OCI-LY3 (cell line): ENCODE data around the gene CAMSAP2.

Source experiments
- H2AFZ ChIP-seq: fragments of 200-600, 300-600 bp; shearing (Covaris generic); 2 replicates; pipeline ENCODE4 v1.6.0; 2014; ENCODE audit warnings: antibody characterized with exemption, low read depth, low read length
- H3K27ac ChIP-seq: fragments of 200-600, 300-600 bp; sonication (generic); 2 replicates; pipeline ENCODE4 v1.5.1; 2014; ENCODE audit warnings: mild to moderate bottlenecking, low read length, moderate library complexity, mixed read lengths
- H3K27me3 ChIP-seq: fragments of 200-600, 300-600 bp; sonication (generic); 2 replicates; pipeline ENCODE4 v1.6.1; 2014; ENCODE audit warnings: low read depth, low read length, mixed read lengths
- H3K36me3 ChIP-seq: fragments of 200-600, 300-600 bp; sonication (generic); replicated peaks from 2 replicates; pipeline ENCODE3; 2014; ENCODE audit warnings: low read depth, low read length, mixed read lengths
- H3K4me1 ChIP-seq: fragments of 300-600, 200-600 bp; sonication (generic); 2 replicates; pipeline ENCODE4 v1.6.1; 2014; ENCODE audit warnings: low read length, mixed read lengths
- H3K4me2 ChIP-seq: fragments of 200-600, 300-600 bp; sonication (generic); 2 replicates; pipeline ENCODE4 v1.6.1; 2014; ENCODE audit warnings: low read length, mixed read lengths
- H3K4me3 ChIP-seq: fragments of 300-600, 200-600 bp; sonication (generic); 2 replicates; pipeline ENCODE4 v1.5.1; 2014; ENCODE audit warnings: antibody characterized with exemption, mild to moderate bottlenecking, low read length, moderate library complexity
- H3K79me2 ChIP-seq: fragments of 300-600, 200-600 bp; shearing (Covaris generic); 2 replicates; pipeline ENCODE4 v1.6.1; 2014; ENCODE audit warnings: mild to moderate bottlenecking, low read length, mixed read lengths
- H3K9ac ChIP-seq: fragments of 300-600, 200-600 bp; shearing (Covaris generic); 2 replicates; pipeline ENCODE4 v1.6.0; 2014; ENCODE audit warnings: mild to moderate bottlenecking, low read length, moderate library complexity
- H3K9me3 ChIP-seq: fragments of 200-600, 300-600 bp; shearing (Covaris generic); 2 replicates; pipeline ENCODE4 v1.6.1; 2014; ENCODE audit warnings: low read length, mixed read lengths; ENCODE audit not compliant: insufficient read depth
- H4K20me1 ChIP-seq: fragments of 200-600, 300-600 bp; sonication (generic); 2 replicates; pipeline ENCODE4 v1.6.1; 2016; ENCODE audit warnings: low read length, mixed read lengths; ENCODE audit not compliant: insufficient read depth
- EZH2phosphoT487 ChIP-seq: fragments of 200-600 bp; shearing (Covaris generic); IDR thresholded peaks from 2 replicates; pipeline ENCODE4 v1.6.1; 2018; ENCODE audit warnings: antibody characterized with exemption, mixed run types, low read depth
- TF ChIP-seq, protein P1 (sequence below): fragments of 200-600, 300-600 bp; sonication (generic); IDR thresholded peaks from 2 replicates; pipeline ENCODE4 v1.5.1; 2014; ENCODE audit warnings: antibody characterized with exemption, low read length, low read depth

The CAMSAP2 gene

DNA sequence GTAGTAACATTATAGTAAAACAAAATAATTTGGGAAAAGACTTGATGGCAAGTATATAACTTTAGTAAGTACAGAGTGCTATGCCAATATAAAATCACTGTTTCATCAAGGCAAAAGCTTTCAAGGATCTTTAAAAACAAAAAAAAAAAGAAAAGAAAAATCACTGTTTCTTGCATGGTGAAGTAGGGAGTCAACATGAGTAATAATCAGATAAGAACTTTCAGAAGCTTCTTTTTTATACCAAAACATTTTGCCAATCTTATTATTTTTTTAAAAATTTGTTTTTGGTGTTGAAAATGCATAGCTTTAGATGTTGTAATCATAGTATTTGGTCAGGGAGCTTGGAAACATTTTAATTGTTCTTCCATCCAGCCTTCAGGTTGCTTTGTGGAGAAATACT, 37.2 kb downstream of the CAMSAP2 start:
- TF ChIP-seq EZH2phosphoT487: no peak
- TF ChIP-seq, protein P1, sequence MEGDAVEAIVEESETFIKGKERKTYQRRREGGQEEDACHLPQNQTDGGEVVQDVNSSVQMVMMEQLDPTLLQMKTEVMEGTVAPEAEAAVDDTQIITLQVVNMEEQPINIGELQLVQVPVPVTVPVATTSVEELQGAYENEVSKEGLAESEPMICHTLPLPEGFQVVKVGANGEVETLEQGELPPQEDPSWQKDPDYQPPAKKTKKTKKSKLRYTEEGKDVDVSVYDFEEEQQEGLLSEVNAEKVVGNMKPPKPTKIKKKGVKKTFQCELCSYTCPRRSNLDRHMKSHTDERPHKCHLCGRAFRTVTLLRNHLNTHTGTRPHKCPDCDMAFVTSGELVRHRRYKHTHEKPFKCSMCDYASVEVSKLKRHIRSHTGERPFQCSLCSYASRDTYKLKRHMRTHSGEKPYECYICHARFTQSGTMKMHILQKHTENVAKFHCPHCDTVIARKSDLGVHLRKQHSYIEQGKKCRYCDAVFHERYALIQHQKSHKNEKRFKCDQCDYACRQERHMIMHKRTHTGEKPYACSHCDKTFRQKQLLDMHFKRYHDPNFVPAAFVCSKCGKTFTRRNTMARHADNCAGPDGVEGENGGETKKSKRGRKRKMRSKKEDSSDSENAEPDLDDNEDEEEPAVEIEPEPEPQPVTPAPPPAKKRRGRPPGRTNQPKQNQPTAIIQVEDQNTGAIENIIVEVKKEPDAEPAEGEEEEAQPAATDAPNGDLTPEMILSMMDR: no peak
- Histone ChIP-seq H3K4me2 (no peak overlapping the region), H4K20me1 (no peaks in the 10 kb centered on the region), H3K4me3 (no peak overlapping the region), H3K27me3 (no peaks in the 10 kb centered on the region), H3K4me1 (peaks cover 20% of the 10 kb centered on the region), H3K9me3 (no peaks in the 10 kb centered on the region), H3K36me3 (no peaks in the 10 kb centered on the region), H2AFZ (no peak overlapping the region), H3K79me2 (no peaks in the 10 kb centered on the region), H3K9ac (no peak overlapping the region), H3K27ac (no peak overlapping the region)

DNA sequence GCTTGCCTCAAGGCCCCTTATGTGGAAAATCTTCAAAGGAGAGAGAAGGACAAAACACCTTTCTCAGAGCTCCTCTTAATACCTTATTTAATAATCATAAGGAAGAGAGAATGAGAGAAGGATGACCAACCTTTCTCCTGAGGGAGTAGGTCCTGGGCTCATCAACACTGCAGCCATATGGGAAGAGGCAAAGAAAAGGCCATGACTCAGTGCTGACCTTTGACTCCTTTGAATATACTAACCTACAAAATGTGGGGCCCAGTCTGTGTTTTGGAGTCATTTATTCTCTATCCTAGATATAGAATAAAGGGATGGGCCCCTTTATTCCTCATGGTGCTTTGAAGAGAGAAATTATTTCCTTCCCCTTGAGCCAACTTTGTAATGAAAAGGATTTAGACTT, 38.3 kb downstream of the CAMSAP2 start:
- Histone ChIP-seq H3K27me3 (no peaks in the 10 kb centered on the region), H3K79me2 (no peaks in the 10 kb centered on the region), H3K4me1 (peaks cover 25% of the 10 kb centered on the region), H4K20me1 (no peaks in the 10 kb centered on the region), H3K9ac (no peak overlapping the region), H3K27ac (no peak overlapping the region), H3K4me3 (no peak overlapping the region), H3K36me3 (no peaks in the 10 kb centered on the region), H3K9me3 (no peaks in the 10 kb centered on the region), H3K4me2 (no peak overlapping the region), H2AFZ (no peak overlapping the region)
- TF ChIP-seq EZH2phosphoT487: no peak
- TF ChIP-seq, protein P1: no peak

GRCh38 chr1:200778766-200779165, 40.1 kb downstream of the CAMSAP2 start:
- TF ChIP-seq, protein P1: no peak
- TF ChIP-seq EZH2phosphoT487: no peak
- H2AFZ ChIP-seq: no peak overlapping the region
- no peak overlapping the region for H3K27ac ChIP-seq
- no peaks in the 10 kb centered on the region for H3K79me2 ChIP-seq
- no peak overlapping the region for H3K9ac ChIP-seq
- peaks cover 25% of the 10 kb centered on the region for H3K4me1 ChIP-seq
- no peaks in the 10 kb centered on the region for H3K9me3 ChIP-seq
- H3K4me2 ChIP-seq: no peak overlapping the region
- H3K4me3 ChIP-seq: no peak overlapping the region
- peaks cover 11% of the 10 kb centered on the region for H3K36me3 ChIP-seq
- no peaks in the 10 kb centered on the region for H3K27me3 ChIP-seq
- no peaks in the 10 kb centered on the region for H4K20me1 ChIP-seq

DNA sequence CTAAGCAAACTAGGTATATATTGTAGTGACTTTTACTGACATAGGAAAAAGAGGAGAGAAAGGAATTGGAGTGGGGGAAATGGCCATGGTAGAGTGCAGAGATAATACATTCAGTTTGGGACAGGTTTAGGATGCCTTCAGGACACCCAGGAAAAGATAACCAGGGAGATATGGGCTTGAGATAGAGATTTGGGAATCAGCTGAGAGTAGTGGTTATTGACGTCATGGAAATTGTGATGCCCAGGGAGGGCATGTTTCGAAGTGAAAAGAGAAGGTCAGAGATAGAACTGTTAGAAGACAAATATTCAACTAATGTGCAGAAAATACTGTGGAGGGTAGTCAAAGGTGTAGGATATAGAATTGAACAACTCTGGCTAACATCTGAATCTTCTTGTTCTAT, 40.6 kb downstream of the CAMSAP2 start:
- no peak overlapping the region for H3K9ac ChIP-seq
- no peak overlapping the region for H3K4me2 ChIP-seq
- H3K79me2 ChIP-seq: no peaks in the 10 kb centered on the region
- no peaks in the 10 kb centered on the region for H4K20me1 ChIP-seq
- no peaks in the 10 kb centered on the region for H3K27me3 ChIP-seq
- no peak overlapping the region for H2AFZ ChIP-seq
- peaks cover 11% of the 10 kb centered on the region for H3K36me3 ChIP-seq
- H3K27ac ChIP-seq: no peak overlapping the region
- no peaks in the 10 kb centered on the region for H3K9me3 ChIP-seq
- no peak overlapping the region for H3K4me3 ChIP-seq
- no peak for TF ChIP-seq EZH2phosphoT487
- TF ChIP-seq, protein P1: no peak
- peaks cover 23% of the 10 kb centered on the region for H3K4me1 ChIP-seq
